GM21619 (cell line): Measurements from ENCODE around the gene RAB3IL1.

Experiments used
- ATAC-seq: cut with Tn5 transposase; IDR thresholded peaks from one replicate; pipeline ENCODE4 v1.9.1; 2021; ENCODE audit not compliant: unreplicated experiment

The RAB3IL1 gene

GRCh38 chr11:61921446-61921845 is 4.1 kb upstream of the RAB3IL1 start:
- no peak for ATAC-seq

- ATAC-seq: no peak
Measured at GRCh38 chr11:61919705-61920631, 2.6 kb upstream of the RAB3IL1 start.

GRCh38 chr11:61918938-61919704 is 1.8 kb upstream of the RAB3IL1 start:
- no peak for ATAC-seq

GRCh38 chr11:61918251-61918937 is 1.0 kb upstream of the RAB3IL1 start:
- ATAC-seq: no peak

- no peak for ATAC-seq
Measured at GRCh38 chr11:61916737-61917333, 531 bp downstream of the RAB3IL1 start.

- ATAC-seq: no peak
Measured at GRCh38 chr11:61914471-61915171, 2.7 kb downstream of the RAB3IL1 start.

GRCh38 chr11:61913699-61914395 is 3.5 kb downstream of the RAB3IL1 start:
- ATAC-seq: no peak

GRCh38 chr11:61912991-61913698 is 4.2 kb downstream of the RAB3IL1 start:
- no peak for ATAC-seq

- no peak for ATAC-seq
Measured at GRCh38 chr11:61912530-61912898, 4.9 kb downstream of the RAB3IL1 start.

- no peak for ATAC-seq
Measured at GRCh38 chr11:61911701-61912529, 5.5 kb downstream of the RAB3IL1 start.

- ATAC-seq: no peak
Measured at GRCh38 chr11:61911128-61911700, 6.2 kb downstream of the RAB3IL1 start.

- ATAC-seq: no peak
Measured at GRCh38 chr11:61910187-61911127, 6.9 kb downstream of the RAB3IL1 start.

GRCh38 chr11:61908730-61909316 is 8.5 kb downstream of the RAB3IL1 start:
- no peak for ATAC-seq

GRCh38 chr11:61907871-61908729 is 9.3 kb downstream of the RAB3IL1 start:
- ATAC-seq: no peak

- ATAC-seq: no peak
Measured at GRCh38 chr11:61907282-61907681, 10.1 kb downstream of the RAB3IL1 start.

- ATAC-seq: no peak
Measured at GRCh38 chr11:61906522-61906909, 10.8 kb downstream of the RAB3IL1 start.
